HG02938 (cell line): ENCODE measurements around the gene KIF6.
A peak's percentile ranks its signal among the peaks of the same experiment; 100 is the strongest.

ENCODE experiments used
- ATAC-seq: cut with Tn5 transposase; IDR thresholded peaks from one replicate; pipeline ENCODE4 v1.9.1; 2021; ENCODE audit warnings: mild to moderate bottlenecking, moderate library complexity; ENCODE audit not compliant: unreplicated experiment

KIF6 gene

GRCh38 chr6:39360378-39360777 lies 364.8 kb downstream of the KIF6 start:
- no peak for ATAC-seq

- ATAC-seq, result no peak
These were observed 367.1 kb downstream of the KIF6 start for GRCh38 chr6:39357998-39358686.

GRCh38 chr6:39353698-39354315 lies 371.4 kb downstream of the KIF6 start:
- no peak for ATAC-seq

- no peak for ATAC-seq
These were observed 374.3 kb downstream of the KIF6 start for GRCh38 chr6:39350723-39351505.

GRCh38 chr6:39348740-39349139 lies 376.5 kb downstream of the KIF6 start:
- ATAC-seq, result no peak

- no peak for ATAC-seq
These were observed 377.2 kb downstream of the KIF6 start for GRCh38 chr6:39347906-39348585.

- no peak for ATAC-seq
These were observed 378.0 kb downstream of the KIF6 start for GRCh38 chr6:39347206-39347605.

GRCh38 chr6:39344821-39345280 lies 380.4 kb downstream of the KIF6 start:
- ATAC-seq, result no peak

- peak; percentile 12 for ATAC-seq
These were observed 381.8 kb downstream of the KIF6 start for GRCh38 chr6:39343396-39343870.

GRCh38 chr6:39342692-39343395 lies 382.4 kb downstream of the KIF6 start:
- peak; percentile 48 for ATAC-seq

- ATAC-seq, result no peak
These were observed 383.3 kb downstream of the KIF6 start for GRCh38 chr6:39341937-39342336.

GRCh38 chr6:39341352-39341751 lies 383.9 kb downstream of the KIF6 start:
- ATAC-seq, result no peak

GRCh38 chr6:39339868-39340550 lies 385.2 kb downstream of the KIF6 start:
- no peak for ATAC-seq

- ATAC-seq, result no peak
These were observed 385.9 kb downstream of the KIF6 start for GRCh38 chr6:39339096-39339867.

GRCh38 chr6:39338397-39338796 lies 386.8 kb downstream of the KIF6 start:
- no peak for ATAC-seq

- no peak for ATAC-seq
These were observed 389.2 kb downstream of the KIF6 start for GRCh38 chr6:39335780-39336545.

GRCh38 chr6:39333644-39334438 lies 391.4 kb downstream of the KIF6 start:
- no peak for ATAC-seq

- no peak for ATAC-seq
These were observed 394.7 kb downstream of the KIF6 start for GRCh38 chr6:39330476-39330875.
